Lower leg skin (tissue), 4 donors: ENCODE measurements around the gene ADGRV1. TPM values are rescaled to one million over a fixed set of nuclear protein-coding genes. Genes with fewer than 3 reads are reported as not detected.

ENCODE experiments used
- DNase-seq, 2 donors: peaks; one replicate each; pipeline ENCODE4 v3.0.0-alpha.2; 2019; ENCODE audit warnings: low spot score in 2 of 2
- H3K4me3 ChIP-seq: fragments of 200-600 bp; sonication (generic); 2 replicates; pipeline ENCODE4 v1.5.1; 2017; ENCODE audit warnings: mild to moderate bottlenecking, low read depth; ENCODE audit not compliant: poor library complexity, severe bottlenecking
- POLR2A ChIP-seq, 2 donors: fragments of 450-650 bp; IDR thresholded peaks; one replicate each; pipeline ENCODE4 v1.6.1; 2016 to 2017; ENCODE audit warnings: antibody characterized with exemption in 2 of 2, mild to moderate bottlenecking in 1 of 2, moderate library complexity in 1 of 2
- WGBS, 2 donors: methylation state at CpG; one replicate each; pipeline ENCODE4 v1.1.5; 2018; 5-methylcytosine and 5-hydroxymethylcytosine counted together
- intact Hi-C: fragments of 100-400 bp; cut with DNase I; formaldehyde crosslinking; loops from one replicate; pipeline ENCODE4 v1.15.0; 2023; ENCODE audit warnings: low total_unique reads
- total RNA-seq, 4 donors: library from RNA; depleted of rRNA; stranded (reverse); fragments of >200 nt; gene quantifications; one replicate each; pipeline ENCODE4 v1.1.0, GENCODE V29; 2016
- TF ChIP-seq, protein P1 (sequence below), 3 donors: fragments of 450-650 bp; IDR thresholded peaks; one replicate each; pipeline ENCODE4 v1.5.1; 2016; ENCODE audit warnings: antibody characterized with exemption in 3 of 3, mild to moderate bottlenecking in 3 of 3, moderate library complexity in 2 of 3

Gene ADGRV1
- total RNA-seq, 4 donors from 2014 or later: 1.2 to 4.0 (median 2.7) TPM

- intact Hi-C loops: no loop called here
- 79 to 85% methylated on average over 3 of the region's 3 CpGs for WGBS, 2 donors
- no peak overlapping the region for H3K4me3 ChIP-seq
- TF ChIP-seq POLR2A (IDR thresholded peaks at IDR 0.05): no peak
- TF ChIP-seq, protein P1, sequence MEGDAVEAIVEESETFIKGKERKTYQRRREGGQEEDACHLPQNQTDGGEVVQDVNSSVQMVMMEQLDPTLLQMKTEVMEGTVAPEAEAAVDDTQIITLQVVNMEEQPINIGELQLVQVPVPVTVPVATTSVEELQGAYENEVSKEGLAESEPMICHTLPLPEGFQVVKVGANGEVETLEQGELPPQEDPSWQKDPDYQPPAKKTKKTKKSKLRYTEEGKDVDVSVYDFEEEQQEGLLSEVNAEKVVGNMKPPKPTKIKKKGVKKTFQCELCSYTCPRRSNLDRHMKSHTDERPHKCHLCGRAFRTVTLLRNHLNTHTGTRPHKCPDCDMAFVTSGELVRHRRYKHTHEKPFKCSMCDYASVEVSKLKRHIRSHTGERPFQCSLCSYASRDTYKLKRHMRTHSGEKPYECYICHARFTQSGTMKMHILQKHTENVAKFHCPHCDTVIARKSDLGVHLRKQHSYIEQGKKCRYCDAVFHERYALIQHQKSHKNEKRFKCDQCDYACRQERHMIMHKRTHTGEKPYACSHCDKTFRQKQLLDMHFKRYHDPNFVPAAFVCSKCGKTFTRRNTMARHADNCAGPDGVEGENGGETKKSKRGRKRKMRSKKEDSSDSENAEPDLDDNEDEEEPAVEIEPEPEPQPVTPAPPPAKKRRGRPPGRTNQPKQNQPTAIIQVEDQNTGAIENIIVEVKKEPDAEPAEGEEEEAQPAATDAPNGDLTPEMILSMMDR (IDR thresholded peaks at IDR 0.05): no peak
- DNase-seq: no peak
These were observed 265.8 kb downstream of the ADGRV1 start for GRCh38 chr5:90824436-90824835.

- TF ChIP-seq, protein P1 (IDR thresholded peaks at IDR 0.05): no peak
- TF ChIP-seq POLR2A (IDR thresholded peaks at IDR 0.05): no peak
- intact Hi-C loops: no loop called here
- no peak for DNase-seq
- 52 to 59% methylated on average over 3 of the region's 3 CpGs for WGBS, 2 donors
- no peak overlapping the region for H3K4me3 ChIP-seq
These were observed 271.5 kb downstream of the ADGRV1 start for GRCh38 chr5:90830058-90830457.

DNA sequence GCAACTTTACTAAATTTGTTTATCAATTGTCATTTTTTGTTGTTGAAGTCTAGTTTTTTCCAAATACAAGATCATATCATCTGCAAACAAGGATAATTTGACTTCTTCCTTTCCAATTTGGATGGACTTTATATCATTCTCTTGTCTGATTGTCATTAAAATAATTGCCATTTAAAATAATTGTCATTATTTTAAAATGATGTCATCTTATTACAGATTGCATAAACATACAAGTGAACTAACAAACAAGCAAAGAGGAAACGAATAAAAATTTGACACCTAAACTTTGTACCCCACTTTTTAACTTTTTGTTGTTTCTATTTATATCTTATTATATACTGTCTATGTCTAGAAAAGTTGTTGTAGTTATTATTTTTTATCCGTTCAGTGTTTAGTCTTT is 275.2 kb downstream of the ADGRV1 start:
- WGBS, 2 donors: 77 to 81% methylated on average over 2 of the region's 2 CpGs
- no peak for DNase-seq
- no peak overlapping the region for H3K4me3 ChIP-seq
- intact Hi-C loops: no loop called here
- TF ChIP-seq, protein P1 (IDR thresholded peaks at IDR 0.05): no peak
- no peak for TF ChIP-seq POLR2A (IDR thresholded peaks at IDR 0.05)

- WGBS, 2 donors: 99 to 100% methylated on average over 3 of the region's 3 CpGs
- no peak for TF ChIP-seq POLR2A (IDR thresholded peaks at IDR 0.05)
- TF ChIP-seq, protein P1 (IDR thresholded peaks at IDR 0.05): no peak
- no peak for DNase-seq
- H3K4me3 ChIP-seq: no peak overlapping the region
- intact Hi-C loops: no loop called here
These were observed 276.1 kb downstream of the ADGRV1 start for GRCh38 chr5:90834711-90835110.

GRCh38 chr5:90843443-90843842 is 284.8 kb downstream of the ADGRV1 start:
- no peak overlapping the region for H3K4me3 ChIP-seq
- no peak for DNase-seq
- no peak for TF ChIP-seq POLR2A (IDR thresholded peaks at IDR 0.05)
- TF ChIP-seq, protein P1 (IDR thresholded peaks at IDR 0.05): no peak
- intact Hi-C loops: no loop called here
- 73 to 75% methylated on average over 5 of the region's 5 CpGs for WGBS, 2 donors

- TF ChIP-seq, protein P1 (IDR thresholded peaks at IDR 0.05): no peak
- no peak for TF ChIP-seq POLR2A (IDR thresholded peaks at IDR 0.05)
- WGBS, 2 donors: 54 to 64% methylated on average over 5 of the region's 5 CpGs
- no peak overlapping the region for H3K4me3 ChIP-seq
- intact Hi-C loops: no loop called here
- DNase-seq: no peak
These were observed 286.3 kb downstream of the ADGRV1 start for GRCh38 chr5:90844931-90845330.
